COLO829 (cell line): ENCODE results near the gene LRRC25.

Experiments used
- DNase-seq: peaks from one replicate; pipeline ENCODE4 v3.0.0; 2012; ENCODE audit warnings: low spot score

The LRRC25 gene

DNA sequence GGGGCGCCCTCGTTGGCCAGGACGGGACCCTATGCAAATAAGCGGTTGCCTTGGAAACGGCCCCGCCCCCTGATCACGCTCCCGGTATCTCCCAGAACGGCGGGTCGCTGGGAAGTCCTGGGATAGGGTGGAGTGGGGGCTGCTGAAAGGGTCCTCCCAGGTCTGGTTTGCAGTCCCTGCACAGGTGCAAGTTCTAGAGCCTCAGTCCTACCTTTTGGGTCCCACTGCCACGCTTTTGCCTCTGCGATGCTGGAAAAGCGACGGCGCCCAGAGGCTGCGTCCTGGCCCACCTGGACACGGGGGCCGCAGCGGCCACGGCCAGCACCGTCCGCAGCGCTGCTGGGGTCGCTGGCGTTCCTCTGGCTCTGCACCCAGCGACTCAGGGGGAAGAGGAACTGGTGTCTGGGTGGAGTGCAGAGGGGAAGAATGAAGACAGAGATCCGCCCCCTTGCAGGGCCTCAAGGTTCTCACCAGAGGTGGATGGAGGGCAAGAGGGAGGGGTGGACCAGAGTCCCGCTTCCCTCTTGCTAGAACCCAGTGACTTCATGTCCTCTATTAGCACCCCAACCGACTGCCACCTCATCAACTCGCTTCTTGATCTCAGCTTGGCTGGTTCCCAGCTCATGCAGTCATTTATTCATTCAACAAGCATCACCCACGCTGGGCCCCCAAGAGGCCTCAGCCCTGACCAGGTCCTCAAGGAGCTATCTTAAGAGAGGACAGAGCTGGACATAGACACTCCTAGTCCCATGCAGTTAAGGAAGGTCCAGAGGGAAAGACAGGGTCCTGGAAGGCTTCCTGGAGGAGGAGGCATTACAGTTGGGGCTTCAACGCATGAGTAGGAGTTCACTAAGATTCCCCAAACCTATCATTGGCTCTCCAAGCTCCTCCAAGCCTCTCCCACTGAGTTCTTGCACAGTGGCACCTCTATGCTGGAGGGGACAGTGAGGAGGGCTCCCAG, at the start of gene LRRC25:
Gene LRRC25 (minus strand): TSS at position 381 of the 961 bp plus-strand sequence. CDS start 659 bp downstream, outside the sequence.
- DNase-seq: no peak

DNA sequence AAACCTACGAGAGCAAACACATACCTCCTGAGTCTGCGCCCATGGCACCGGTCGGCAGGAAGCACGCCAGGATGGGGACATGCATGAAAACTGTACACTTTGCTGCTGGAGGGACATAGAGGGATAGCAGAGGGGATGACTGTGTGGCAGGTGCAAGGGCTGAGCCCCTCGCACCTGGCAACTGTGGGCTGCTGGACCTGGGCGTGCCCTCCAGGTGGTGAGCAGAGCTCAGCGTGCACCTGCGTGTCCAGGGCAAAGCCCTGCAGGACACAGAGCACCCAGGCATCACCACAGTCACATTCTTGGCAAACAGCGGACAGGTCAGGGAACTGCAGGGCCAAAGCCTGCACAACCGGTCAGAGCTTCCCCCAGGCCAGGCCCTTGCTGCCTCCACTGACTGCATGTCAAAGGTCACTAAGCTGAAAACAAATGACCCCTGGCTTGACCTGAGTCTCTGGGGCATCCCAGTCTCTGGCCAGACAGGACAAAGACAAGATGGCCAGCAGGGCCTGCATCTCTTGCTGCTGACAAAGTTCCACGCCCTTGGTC, 49.5 kb upstream of the LRRC25 start:
- no peak for DNase-seq

DNA sequence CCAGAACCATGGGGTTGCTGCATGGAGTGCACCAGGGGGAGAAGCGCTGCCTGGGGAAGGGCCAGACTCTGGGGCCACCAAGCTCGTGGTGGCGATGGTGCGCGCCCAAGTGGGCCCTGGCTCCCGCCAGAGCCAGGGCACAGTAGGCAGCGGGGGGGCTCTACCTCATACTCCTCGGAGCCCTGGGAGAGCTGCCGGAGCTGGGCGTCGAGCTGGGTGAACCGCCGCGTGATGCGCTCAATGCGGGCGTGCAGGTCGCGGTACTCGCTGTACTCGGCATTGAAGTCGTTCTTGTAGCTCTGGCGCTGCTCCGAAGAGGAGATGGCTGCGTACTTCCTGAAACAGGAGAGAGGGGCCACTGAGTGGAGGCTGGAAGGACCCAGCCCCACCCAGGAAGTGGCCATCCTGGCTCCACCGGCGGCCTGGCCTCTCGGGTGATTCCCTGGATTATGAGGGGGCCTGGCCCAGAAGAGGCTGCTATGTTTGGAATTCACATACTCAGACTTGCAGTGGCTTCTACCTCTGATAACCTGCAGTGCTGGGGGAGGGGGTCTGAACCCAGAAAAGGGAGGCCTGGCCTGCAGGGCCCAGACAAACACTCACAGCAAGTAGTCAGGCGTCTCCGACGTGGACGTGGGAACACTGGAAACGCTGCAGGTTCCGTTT, 48.9 kb upstream of the LRRC25 start:
- no peak for DNase-seq

DNA sequence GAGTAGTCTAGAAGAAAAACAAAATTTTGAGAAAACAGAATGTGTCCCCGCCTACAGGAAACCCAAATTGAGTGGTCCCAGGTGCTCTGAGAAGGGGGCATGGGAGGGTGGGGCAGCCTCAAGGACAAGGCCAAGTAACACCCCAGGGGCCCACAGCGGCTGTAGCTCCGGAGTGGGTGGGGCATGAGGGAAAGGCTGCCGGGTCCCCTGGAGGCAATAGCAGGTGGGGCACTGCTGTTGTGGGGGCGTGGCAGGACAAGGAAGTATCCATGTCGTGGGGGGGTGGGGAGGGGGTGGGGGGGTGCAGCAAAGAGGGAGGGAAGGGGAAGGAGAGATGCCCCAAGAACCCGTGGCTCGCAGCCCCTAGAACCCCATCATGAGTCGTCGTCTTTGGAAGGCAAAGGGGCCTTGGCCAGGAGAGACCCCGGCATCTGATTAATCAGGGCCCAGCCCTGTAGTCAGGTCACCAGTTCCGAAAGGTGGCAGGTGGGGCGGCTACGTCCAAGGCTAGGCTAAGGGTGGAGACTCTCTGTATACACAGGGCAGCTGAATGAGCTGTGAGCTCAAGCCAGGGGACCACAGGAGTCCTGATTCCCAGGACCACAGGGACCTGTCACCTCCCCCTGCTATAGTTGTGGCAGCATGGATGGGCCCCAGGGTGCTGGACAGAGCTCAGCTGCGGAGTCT, 48.0 kb upstream of the LRRC25 start:
- DNase-seq: no peak

DNA sequence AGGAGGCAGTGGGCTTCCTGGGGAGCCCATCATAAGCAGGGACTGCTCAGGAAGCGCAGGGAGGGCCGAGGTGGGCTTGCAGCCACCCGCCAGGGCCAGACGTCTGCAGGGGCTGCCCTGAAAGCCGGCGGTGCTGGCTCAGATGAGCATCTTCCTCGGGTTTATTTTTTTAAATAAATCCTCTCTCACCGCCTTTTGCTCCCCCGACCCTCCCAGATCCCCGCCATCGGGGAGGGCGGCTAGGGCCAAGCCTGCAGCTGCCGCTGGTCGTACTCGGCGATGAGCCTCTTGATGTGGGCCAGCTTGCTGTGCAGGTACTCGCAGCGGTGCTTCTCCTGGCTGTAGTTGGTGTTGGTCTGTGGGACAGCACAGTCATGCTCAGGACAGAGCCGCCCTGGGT, 47.1 kb upstream of the LRRC25 start:
- DNase-seq: no peak

DNA sequence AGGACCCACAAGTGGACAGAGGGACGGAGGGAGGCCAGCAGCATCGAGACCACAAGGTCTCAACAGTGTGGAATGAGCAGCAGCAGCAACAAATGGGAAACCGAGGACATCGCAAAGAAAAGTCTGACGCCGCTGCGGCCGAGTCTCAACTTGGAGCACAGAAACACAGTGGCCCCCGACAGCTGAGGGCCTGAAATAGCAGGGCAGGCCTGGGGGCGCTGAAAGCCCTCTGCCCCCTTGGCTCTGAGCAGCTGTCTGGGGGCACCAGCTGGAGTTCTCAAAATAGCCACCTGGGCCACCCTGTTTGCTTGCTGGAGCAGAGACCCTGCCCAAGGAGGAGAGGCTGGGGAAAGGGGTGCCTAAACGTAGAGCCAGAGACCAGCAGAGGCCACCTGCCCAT, 46.4 kb upstream of the LRRC25 start:
- no peak for DNase-seq

DNA sequence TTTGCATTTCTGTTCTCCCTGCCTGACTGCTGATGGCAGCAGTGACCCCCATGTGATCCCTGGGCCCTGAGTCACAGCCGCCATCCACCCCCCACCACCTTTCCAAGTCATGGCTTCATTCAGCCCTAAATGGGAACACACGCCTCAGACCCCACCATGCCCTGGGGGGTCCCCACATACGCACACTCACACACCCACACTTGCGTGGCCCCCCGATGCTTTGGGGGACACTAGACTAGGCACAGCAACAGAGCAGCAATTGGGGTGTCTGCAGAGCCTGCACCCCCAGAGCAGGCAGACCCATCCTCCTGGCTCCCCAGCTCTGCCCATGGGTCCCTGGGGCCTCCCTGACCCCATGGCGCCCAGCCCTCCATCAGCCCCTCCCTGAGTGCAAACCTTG, 46.0 kb upstream of the LRRC25 start:
- no peak for DNase-seq

DNA sequence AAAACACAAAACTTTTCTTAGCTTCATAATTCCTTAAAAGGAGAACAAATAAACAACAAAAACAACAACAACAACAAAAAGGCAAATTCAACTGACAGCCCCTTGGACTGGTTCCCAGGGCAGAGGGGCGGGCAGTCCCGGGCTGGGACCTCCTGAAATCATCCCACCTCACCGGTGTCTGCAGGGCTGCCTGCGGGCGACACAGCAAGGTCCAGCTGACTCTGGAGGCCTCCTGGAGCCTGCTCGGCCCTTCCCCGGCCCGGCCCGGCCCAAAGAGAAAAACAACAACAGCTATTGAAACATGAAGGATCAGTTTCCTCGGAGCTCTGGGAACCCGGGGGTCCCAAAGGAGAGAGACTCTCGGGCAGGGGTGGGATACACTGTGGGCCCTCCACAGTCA, 45.5 kb upstream of the LRRC25 start:
- DNase-seq: no peak

DNA sequence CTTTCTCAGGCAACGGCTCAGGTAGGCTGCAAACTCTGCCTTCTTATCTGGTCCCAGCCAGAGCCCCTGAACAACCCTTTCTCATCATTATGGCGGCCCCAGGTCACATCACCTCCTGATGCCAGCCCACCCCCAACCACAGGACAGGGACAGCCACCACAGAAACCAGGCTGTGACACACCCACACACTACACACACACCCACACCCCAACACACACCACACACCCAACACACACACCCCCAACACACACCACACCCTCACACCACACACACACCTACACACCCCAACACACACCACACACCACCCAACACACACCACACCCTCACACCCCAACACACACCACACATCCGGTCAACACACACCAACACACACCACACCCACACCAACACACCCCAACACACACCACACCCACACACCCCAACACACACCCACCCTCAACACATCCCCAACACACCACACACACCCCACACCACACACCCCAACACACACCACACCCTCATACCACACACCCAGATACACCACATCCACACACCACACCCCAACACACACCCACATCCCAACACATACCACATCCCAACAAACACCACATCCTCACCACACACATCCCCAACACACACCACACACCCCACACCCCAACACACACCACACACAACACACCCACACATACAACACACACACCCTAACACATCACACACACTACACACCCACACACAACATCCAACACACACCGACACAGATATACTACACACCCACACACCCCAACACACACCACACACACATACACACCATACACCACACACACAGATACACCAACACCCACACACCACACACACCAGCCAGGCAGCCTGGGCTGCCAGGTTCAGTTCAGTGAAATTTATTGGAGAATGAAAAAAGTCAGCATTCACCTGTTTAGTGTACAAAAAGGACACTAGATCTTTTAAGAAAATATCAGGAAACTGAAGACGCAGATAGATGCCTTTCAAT, 44.7 kb upstream of the LRRC25 start:
- DNase-seq: no peak

DNA sequence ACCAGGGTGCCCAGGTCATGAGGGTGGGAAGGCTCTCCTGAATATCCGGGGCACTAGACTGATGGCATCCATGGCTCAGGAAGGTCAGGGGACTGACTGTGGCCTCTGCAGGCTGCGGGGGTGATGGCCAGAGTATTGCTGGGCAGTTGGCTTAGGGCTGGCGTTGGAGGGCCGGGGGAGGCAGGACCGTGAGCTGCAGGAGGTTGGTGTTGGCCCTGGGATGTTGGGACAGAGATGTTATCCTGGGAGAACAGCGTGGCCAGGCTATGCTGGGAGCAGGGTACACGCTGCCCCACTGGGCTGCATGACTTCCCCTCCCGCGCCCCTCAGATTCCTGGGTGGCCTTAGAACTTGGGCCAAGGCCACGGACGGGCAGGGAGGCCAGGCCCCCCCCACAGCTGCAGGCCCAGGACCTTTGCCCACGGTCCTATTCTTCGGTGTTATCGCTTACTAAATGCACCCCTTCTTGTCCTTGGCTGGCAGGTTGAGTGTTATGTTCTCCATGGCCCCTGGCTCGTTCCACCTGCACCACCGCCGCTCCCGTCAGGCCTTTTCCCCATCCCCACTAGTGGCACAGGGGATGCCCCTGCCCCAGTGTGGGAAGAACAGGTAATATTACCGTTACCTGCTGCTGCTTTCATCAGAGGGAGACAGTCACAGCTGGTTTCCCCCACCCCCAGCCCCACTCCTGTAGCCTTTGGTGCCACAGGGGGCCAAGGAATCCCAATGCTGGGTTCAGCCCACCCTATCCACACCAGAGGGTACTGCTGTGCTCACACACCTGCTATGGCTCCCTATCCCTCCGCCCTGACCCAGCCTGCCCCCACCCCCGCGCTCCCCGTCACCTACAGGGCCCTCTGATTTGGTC, 43.7 kb upstream of the LRRC25 start:
- no peak for DNase-seq

DNA sequence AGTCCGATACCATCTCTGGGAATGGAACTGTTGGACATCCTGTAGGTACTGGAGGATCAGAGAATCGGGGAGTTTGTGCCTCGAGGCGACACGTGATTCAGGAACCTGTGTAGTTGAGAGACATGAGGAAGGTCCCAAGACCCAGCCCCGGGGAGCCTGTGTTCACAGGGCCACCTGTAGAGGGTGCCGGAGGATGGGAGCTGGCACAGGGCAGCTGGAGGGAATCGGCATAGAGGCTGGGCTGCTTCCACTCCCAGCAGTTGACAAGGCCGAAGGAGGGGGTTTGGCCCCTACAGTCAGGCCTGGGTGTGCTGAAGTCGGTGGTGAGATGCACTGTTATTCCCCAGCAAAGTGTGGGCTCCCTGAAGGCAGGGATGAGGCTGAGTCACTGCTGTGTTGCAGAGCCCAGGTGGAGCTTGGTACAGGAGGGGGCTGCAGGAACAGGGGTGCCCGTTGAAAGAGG, 43.0 kb upstream of the LRRC25 start:
- no peak for DNase-seq

DNA sequence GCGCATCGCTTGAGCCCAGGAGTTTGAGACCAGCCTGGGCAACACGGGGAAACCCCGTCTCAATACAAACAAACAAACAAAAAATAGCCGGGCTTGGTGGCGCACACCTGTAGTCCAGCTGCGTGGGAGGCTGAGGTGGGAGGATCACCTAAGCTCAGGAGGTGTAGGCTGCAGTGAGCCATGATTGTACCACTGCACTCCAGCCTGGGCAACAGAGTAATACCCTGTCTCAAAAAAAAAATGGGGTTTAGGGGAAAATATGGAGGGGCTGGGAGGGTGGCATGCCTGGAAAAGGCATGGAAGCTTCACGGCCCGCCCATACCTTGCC, 42.5 kb upstream of the LRRC25 start:
- DNase-seq: no peak

DNA sequence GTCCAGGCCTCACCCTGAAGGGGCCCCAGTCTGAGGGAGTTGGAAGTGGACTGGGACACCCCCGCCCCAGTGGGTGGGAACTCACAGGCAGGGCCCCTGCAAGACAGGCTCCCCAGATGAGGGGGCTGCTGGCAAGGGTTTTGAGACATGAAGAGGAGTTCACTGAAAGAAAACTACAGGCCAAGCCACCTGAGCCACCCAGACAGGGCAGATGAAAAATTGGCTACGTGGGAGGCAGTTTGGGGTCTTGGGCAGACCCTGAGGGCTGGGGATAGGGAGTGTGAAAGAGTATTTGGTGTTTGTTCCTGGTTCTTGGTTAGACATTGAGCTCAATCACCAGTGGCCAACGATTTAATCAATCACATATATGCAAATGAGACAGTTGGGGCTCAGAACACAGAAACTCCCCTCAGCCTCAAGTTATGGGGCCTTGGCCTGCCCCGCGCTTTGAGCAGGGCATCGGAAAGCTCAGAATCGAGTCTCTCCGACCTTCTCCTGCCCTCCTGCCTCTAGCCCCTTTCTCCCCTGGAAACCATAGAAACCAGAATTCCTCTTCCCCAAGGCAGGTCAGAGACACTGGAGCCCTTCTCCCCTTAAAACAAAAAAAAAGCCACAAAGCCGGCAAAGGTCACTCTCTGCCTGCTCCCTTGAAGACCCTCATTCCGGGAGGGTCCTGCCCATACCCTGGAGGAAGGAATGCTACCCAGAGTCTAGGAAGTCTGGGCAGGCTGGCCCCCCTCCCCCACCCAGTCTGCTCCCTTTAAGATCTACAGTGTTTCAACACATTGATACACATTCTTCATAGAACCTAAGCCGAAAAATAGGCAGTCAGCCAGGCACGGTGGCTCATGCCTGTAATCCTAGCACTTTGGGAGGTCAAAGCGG, 41.8 kb upstream of the LRRC25 start:
- DNase-seq: no peak

DNA sequence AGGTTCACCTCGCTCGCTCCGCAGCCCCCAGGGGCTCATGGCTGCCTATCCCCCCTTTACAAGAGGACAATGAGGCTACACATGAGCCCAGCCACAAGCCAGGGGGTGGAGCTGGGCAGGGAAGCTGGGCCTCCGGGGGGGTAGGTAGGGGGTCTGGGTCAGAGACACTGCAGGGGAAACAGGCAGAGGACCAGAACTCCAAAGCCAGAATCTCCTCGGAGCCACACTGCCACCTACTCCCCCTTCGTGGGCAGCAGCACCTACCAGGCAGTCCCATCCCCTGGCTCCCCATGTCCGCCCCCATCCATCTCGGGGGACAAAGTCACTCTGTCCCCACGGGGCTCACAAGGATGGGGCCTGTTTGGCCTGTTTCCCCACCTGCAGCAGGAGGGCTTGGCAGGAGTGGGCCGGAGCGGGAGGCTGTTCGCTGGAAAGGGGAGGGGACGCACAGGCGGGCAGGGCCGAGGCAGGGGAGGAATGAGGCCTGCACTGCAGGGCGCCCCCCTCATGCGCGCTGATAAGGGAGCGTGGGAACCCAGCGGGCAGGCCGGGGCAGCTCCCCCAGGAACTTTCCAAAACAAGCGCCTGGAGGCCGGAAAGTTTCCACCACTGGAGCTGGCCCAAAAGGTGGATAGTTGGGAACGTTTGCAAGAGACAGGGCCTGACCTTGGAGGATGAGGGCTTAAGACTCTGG, 41.1 kb upstream of the LRRC25 start:
- DNase-seq: no peak

DNA sequence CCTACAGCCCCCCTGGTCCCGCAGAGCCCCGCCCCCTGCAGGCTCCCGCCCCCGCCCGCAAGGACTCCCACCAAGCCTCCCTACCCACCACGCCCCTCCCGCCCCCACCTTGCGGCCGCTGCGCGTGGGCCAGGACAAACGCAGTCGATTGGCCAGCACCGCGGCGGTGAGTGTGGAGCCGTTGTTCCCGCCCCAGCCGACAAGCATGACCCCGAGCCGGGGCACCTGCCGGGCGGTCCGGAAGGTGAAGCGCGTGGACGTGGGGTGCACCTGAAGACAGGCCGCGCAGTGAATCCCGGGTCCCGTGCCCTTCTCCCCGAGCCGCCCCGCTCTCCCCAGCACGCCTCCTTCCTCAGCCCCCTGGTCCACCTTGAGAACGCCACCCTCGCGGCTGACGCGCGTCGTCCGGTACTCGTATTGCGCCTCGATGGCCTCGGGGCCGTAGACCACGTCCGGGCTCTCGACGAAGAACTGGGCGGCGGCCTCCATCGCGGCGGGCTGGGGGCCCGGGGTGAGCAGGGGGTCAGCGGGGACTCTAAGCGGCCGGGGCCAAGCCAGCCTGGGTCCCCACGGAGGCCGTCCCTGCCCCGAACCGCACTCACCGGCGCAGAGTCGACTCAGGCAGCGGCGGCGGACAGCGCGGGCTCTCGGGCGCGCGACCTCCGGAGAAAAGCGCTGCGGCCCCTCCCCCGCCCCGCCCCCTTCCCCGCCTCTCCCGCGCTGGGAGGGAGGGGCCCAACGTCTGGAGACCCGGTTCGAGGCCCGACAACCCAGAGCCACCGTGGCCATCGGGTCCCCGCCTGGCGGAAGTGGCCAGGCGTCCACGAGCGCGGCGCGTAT, 40.3 kb upstream of the LRRC25 start, which contains the start of gene ISYNA1:
Gene ISYNA1 (minus strand): TSS at position 643 of the 840 bp plus-strand sequence. CDS start 154 bp downstream, at position 489.
- DNase-seq: peak; percentile 63

DNA sequence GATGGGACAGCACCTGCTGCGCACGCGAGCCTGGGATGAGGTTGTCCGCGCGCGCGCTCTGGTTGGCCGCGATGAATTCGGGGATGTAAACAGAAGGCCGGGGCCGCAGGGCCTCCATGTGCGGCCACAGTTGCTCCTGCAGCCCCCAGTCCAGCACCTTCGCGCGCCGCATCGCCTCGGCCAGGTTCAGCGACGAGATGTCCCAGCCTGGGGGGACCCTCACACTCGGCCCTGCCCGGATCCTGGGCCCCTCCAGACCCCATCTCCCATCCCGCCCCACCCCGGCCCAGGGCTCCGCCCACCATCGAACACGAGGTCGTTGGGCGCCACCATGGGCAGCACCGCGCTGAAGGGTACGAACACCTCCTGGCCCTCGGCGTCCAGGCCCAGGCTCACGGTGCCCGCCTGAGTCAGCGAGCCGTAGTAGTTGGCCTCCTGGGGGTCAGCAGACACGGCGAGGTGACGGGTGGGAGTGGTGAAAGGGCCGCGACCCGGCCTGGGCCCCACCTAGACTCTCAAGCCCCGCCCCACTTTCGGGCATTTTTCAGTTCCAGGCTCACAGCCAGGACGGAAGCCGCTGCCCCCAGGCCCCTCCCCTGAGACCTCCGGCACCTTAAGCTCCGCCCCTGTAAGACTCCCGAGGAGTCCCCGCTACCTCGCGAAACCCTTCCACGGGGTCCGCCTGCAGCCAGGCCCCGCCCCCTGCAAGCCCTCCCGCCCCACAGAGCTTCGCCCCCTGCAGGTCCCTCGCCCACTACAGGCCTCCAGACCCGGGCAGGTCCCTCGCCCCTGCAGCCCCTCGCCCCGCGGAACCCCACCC, 39.5 kb upstream of the LRRC25 start:
- peak; percentile 96 for DNase-seq
